CD1c-positive myeloid dendritic cell (primary cell): ENCODE measurements around the gene UBE3B.

Source experiments
- DNase-seq: peaks from one replicate; pipeline ENCODE4 v3.0.0-alpha.2; 2016; ENCODE audit errors: extremely low spot score

UBE3B gene

DNA sequence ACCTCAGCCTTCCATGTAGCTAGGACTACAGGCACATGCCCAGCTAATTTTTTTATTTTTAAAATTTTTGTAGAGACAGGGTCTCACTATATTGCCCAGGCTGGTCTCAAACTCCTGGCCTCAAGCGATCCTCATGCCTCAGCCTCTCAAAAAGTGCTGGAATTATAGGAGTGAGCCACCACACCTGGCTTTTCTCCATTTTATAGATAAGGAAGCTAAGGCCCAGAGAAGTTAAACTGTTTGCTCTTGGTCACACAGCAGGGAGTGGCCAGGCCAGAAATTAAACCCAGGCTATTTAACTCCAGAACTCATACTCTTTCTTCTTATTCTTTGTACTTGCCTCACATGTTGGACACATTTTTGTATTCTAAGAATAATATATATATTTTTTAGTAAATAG, 16.5 kb downstream of the UBE3B start:
- no peak for DNase-seq

DNA sequence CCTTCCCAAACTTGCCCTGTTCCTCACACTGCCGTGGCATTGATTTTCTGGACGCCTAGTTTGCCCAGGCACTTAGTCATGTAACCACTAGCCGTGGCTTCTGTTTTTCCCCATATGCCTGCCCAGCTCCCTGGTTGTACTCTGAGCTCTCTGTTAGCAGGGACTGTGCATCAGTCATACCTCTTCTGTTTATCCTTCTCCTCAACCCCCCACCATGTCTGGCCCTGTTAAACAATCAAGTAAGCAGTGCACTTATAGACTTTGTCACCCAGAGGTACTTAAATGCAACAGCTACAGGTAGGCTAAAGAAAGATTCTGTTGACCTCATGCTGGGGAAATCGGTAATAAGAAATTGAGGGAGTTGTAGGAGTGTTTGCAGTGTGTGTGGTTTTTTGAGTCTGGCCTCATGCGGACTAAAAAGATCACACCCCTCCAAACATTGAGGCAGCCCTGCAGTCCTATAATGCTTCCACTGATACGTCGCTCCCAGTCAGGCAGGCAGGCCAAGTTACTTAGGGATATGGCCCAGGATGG, 17.0 kb downstream of the UBE3B start:
- DNase-seq = no peak

DNA sequence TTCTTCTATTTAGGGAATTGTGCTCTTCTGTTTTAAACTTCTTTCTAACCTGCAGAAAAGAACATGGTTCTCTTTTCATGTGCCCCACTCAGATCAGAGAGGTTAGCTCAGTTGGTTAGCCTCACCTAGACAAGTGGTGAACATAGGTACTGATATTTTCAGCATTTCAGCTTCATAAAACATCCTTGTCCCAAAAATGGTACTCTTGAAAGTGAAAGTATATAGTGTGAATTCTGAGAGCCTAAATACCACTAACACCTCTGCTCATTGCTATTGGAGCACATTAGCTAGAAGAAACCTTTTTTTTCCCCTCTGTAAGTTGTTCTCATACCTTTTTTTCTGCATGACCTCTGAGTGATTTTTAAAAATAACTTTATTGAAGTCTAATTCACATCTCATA, 17.6 kb downstream of the UBE3B start:
- no peak for DNase-seq

DNA sequence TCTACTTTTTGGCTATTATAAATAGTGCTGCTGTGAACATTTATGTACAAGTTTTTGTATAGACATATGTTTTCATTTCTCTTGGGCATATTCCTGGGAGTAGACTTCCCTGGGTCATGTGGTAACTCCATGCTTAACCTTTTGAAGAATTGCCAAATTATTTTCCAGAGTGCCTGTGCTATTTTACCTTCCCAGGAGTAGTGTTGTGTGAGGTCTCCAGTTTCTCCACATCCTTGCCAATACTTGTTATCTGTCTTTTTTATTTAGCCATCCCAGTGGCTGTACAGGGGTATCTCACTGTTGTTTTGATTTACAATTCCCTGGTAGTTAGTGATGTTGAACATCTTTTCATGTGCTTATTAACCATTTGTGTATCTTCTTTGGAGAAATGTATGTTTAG, 18.9 kb downstream of the UBE3B start:
- DNase-seq = no peak

DNA sequence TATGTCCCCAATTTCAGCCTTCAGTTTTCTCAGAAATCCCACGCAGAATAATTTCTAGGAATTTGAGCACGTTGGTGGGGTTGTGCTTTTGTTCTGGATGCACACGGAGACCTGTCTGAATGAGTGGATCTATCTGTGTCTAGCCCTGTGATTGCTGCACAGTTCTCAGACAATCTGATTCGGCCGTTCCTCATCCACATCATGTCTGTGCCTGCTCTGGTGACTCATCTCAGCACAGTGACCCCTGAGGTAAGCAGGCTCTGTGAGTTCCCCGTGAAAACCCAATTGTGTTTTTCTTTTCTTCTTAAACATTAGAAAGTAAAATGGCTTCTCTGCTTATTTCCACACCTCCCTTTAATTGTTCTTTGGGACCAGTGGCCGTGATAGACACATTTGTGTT, 20.2 kb downstream of the UBE3B start:
- DNase-seq = no peak

DNA sequence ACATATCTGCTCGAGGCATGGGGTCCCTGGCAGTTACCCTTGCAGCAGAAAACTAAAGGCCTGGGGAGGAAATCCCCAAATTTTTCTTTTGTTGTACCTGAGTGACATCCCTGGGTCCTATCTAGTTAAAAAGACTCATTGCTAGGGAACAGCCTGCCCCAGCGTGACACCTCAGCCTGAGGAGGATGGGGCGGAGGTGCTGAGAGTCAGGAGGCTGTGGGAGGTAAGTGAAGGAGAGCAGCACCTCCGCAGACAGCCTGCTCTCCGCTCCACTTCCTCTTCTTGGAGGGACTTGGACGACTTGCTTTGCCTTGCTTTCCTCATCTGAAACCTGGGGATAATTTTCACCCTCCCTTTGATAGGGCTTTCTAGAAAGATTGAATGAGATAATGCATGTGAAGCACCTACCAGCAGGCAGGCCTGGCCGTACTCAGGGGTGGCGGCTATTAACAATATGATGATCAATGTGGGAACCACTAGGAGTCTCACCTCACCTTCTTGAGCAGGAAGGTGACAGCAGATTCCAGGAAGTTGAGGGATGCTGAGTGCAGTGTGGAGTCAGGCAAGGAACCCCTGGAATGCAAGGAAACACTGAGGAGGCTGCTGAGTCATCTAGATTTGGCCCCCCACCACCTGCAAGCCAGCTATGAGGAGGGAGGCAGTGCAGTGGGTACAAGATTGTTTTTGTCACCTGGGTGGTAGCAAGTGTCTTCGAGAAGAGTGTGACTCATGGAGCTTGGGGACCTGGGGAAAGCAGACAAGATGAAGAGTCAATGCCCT, 23.2 kb downstream of the UBE3B start:
- no peak for DNase-seq

DNA sequence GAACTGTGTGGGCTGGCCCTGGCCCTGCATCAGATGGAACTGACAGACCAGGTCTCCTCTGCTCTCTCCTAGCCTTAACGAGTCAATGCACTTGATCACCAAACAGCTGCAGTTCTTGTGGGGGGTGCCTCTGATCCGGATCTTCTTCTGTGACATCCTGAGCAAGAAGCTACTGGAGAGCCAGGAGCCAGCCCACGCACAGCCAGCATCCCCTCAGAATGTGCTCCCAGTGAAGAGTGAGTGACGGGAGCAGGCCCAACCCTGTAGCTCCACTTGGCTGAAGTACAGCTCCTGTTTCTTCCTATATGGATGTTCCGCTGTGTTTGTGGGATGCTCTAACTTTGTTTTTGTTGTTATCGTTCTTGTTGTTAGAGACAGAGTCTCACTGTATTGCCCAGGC, 23.9 kb downstream of the UBE3B start:
- DNase-seq = no peak

DNA sequence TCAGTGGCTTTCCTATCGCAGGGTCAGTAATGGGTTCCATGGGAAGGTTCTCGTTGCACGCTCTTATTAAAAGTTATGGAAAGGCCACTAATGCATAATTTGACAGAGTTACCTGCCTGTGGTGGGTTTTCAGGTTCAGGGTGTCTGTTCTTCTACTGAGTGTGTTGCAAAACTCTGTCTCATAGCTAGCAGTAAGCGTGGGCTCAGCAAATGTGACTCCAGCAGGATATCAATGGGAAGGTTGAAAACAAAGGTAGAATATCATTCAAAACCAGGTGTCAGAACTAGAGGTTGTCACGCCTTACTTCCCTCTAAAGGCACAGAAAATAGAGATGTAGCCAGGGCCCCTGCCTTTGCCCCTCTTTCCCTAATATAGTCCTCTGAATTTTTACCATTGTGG, 24.9 kb downstream of the UBE3B start:
- no peak for DNase-seq

DNA sequence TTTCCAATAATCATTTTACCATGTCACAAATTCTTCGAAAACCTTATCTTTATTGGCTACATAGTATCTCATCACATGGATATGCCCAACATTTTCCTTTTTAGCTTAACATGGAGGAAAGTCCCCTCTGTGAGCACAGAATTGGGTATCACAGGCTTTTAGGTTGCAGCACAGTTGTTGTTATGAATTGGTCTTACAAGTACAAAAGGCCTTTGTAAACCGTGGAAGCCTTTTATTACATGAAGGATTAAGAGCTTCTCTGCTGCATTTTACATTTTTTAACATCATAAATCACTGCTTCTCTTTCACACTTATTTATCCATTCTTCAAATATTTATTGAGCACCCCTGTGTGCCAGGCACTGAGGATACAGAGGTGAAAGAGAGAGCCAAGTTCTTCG, 26.2 kb downstream of the UBE3B start:
- no peak for DNase-seq

DNA sequence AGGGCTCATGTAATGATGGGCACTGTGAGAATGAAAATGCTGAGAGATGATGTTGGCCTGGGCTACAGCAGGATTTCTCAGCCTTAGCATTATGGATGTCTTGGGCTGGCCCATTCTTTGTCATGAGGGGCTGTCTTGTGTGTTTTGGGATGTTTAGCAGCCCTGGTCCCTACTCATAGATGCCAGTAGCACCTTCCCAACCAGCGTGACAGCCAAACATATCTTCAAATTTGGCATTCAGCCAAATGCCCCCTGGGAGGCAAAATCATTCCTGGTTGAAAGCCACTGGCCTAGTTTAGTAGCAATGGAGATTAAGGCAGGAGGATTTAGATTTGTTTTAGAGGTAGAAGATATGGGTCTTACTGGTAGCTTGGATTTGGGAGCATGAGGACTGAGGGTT, 26.6 kb downstream of the UBE3B start:
- no peak for DNase-seq

DNA sequence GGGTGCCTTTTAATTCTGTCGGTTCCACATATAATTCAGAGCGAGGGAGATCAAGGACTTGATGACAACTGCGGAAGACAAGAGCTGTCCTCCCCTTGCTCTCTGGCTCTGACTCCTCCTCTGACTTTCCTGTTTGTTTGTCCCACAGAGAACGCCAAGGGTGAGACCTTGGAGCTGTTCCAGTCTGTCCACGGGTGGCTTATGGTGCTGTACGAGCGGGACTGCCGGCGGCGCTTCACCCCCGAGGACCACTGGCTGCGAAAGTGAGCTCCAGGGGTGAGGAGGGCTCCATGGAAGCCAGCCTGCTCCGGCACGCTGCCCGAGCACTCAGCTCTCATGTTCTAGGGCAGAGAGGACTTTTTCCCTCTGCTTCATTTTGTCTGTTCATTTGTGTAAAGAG, 32.8 kb downstream of the UBE3B start:
- DNase-seq = no peak

DNA sequence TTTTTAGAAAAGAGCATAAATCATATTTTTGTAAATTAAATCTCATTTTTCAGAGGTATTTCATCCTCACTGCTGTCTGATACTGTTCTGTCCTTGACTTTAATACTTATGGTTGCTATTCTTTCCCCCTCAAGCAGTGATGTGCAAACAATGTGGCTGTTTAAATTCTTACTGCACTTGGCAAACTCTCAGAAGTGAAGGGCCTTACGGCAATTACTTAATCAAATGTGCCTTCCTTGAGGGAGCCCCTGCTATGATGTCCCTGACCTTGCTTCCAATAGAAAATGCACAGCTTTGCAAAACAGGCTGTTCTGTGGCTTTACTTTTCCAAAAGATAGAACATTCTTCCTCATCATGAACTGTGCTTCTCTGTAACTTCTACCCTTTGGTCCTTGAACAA, 35.2 kb downstream of the UBE3B start:
- DNase-seq = no peak

DNA sequence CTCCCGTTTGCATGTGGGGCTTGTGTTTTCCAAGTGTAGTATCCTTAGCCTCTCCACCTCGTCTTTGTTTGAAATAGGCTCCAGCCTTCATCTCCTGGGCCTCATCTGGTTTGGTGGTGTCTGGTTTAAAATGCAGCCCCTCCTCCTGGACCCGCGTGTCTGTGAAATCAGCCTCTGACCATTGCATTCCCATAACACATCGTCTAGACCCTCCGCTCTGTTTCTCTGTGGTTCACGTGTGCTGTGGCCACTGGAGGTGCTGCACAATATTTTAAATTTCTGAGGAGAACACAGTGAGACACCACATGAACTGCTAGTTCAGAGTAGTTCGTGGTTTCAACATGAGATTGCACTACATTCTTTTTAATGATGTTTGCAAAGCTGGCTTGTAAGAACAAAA, 35.6 kb downstream of the UBE3B start:
- no peak for DNase-seq

DNA sequence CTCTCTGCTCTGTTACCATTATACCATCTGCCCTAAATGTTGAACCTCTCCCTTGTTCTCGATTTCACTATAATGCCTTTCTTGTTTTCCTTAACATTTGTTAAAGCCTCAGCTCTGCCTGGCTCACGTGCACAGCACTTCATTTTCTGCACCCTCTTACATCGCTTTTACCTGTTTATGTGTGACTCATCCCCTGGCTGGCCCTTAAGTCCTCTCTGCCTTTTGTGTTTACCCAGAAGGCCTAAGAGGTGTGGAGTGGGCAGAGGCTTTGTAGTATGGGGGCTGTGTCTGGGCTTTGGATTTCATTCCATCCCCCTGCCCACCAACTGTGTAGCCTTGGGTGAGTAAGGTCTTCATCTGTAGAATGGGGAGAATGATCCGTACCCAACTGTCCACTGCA, 36.5 kb downstream of the UBE3B start:
- no peak for DNase-seq

DNA sequence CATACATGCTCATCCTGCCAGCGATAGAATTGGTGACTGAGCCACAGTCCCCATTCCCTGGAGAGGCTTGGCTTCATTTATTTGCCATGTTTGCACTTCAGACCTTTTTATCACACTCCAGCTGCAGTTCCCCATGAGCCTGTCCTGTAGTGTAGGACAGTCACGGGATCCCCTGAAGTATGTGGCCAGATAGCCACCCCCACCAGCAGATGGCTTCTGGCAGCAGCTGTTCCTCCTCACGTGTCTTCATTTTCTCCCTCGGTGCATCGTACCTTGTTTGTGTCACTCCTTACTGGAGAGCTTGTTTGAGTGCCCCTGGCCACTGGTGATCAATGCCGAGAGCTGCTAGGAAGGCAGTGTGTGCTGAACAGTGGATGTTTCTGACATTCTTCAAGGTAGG, 40.2 kb downstream of the UBE3B start:
- no peak for DNase-seq

DNA sequence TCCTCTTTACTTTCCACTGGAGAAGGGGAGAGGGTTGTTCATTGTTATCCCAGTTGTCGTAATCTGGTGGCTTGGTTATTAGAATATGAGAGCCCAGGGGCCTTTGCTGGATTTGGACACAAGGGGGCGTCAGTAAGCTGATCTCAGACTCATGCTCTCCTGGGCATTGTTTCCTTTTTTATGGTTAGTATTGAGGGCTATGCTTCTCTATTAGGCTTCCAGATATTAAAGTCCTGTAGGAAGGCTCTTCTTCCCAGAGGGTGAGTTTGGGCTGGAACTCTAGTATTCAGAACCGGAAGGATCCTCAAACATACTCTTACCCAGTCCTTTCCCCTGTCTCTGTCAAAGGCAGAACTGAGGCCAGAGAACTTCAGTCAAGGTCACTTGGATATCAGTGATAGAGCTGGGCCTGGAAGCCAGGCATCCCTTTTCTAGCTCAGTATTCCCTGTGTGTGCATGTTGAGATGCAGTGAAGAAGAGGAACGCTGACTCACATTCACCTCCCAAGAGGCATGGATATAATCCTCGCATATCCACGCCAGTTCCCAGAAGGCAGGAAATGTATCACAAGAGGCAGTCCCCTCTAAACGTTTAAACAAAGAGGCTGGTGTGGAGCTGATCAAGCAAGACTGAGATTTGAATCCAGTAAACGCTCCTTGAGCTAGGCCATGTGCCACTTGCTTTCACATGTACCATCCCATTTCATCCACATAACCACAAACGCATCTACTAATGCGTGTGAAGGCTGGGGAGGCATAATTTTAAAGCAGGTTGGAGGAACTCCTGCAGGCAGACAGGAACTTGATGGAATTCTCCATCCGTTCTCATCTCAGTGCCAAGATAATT, 41.6 kb downstream of the UBE3B start:
- DNase-seq = peak; percentile 70

DNA sequence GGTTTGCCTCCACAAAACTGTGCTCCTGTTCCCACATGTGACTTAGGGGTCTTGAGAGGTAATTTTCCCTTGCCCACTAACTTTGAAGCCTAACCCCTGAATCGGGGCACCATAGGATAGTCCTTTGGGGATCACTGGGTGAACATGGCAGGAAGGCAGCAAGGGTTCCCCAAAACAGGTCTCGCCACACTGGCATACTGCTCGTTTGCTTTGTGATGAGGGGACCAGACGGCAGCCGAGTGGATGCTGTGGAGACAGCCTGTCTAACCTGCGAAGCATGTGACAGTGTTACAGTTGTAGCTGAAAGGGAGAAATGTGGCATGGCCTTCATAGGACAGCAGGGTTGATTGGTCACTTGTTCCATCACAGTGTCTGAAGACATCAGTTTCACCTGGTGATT, 42.4 kb downstream of the UBE3B start:
- DNase-seq = no peak

DNA sequence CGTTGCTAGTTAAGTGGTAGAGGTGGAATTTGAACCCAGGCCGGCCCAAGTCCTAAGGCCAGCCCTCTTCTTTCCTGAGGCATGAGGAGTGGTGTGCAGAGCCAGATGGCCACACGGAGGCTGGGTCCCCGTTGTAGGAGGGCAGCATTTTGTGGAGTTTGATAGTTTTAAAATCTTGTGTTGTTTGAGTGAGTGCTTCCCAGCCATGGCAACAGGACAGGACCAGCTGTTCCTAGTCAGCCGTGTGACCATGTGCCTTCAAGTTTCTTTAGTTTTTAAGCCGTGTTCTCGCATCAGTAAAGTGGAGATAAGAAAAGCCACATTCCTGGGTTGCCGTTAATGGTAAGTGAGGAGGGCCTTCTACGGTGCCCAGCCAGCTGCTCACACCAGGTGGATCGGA, 44.4 kb downstream of the UBE3B start:
- no peak for DNase-seq

DNA sequence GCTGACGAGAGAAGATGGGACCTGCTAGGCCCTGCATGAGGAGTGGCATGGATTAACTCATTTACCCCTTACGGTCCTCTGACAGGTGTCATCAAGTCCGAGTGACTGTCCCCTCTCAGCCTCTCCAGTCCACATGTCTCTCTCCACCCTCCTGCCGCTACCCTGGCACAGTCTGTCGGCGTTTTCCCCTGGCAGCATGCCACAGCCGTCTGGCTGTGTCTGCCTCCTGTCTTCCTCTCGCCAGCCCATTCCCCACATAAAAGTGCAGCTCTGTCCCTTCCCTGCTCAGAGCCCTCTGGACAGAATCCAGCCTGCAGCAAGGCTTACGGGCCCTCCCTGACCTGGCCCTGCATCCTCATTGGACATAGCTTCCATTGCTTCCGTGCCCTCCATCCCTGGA, 45.6 kb downstream of the UBE3B start:
- no peak for DNase-seq

DNA sequence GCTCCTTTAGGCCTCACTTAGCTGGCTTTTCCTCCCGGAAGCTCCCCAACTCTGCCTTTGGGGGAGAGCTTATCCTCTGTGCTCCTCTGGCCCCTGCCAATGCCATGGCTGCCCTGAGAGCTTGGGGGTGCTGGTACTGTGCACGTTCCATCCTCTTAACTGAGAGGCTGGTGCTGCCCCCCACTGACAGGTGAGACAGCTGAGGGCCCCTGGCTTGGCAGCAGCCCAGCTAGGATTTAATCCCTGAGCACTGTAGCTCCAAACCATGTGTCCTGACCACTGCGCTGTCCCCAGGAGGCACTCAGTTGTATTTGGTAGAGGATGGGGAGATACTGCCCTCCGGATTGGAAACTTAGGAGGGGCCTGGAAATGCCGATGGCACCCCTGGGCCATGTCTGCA, 46.1 kb downstream of the UBE3B start:
- no peak for DNase-seq

DNA sequence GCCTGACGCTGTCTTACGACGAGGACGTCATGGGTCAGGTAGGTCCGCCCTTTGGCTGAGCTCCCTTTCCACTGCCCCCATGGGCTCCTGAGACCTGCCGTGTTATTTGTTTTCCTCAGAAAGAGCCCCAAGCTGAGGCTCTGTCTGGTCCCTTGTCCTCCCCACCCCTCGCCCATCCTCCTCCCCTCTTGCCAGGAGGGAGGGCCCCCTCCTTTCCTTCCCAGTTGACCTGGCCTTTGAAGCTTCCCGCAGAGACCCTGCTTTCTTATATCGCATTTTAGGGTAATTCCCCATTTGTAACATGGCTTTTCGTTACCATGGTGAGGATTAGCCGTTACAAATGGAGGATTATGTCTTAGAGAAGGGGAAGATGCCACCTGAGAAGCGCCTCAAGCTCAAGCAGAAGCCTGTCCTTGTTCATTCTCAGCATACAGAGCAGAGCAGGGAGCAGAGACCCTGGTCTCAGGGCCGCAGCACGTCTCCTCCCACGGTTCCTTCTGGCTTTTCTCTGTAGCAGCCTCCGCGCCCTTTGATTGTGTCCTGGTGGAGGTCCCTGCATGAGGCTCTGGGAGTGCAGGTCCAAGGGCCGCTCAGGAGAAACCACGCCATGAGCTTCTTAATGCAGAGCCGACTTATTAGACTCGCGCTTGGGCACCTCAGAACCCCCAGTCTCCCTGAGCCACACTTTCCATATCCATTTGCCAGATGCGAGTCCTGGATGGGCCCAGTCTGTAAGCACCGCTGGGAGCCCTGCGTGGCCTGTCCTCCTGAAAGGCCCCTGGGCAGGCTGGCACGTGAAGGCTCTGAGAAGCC, 47.2 kb downstream of the UBE3B start:
- no peak for DNase-seq

DNA sequence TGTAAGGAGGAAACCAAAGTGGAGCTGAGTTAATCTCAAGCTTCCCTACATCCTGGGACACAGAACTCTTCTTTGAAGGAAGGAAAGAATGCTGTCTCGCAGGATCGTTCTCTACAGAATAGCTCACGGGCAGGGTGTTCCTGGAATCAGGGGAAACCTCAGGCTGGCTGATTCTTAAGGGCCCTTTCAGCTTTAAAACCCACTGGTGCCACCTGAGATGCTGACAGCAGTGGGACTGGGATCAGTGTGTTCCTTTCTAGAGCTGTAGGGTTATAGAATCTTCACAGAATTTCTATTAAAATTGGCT, 47.8 kb downstream of the UBE3B start:
- DNase-seq = no peak
